Activated CD8-positive, alpha-beta memory T cell treated with anti-CD3 and anti-CD28 coated beads, Interleukin-2, amount 50 U/mL, for 24 hours (primary cell): ENCODE measurements around the gene PXDN.
"Not testable (repeated sequence)": the region's sequence is repeated elsewhere in the genome, so short reads cannot be mapped to it uniquely, and the experiment has no call there.

ENCODE experiments used
- DNase-seq: peaks from one replicate; pipeline ENCODE4 v3.0.0-alpha.2; 2020; ENCODE audit errors: extremely low read depth

PXDN gene

GRCh38 chr2:1705557-1706076 is 38.7 kb downstream of the PXDN start:
- no peak for DNase-seq

GRCh38 chr2:1704631-1705556 is 39.4 kb downstream of the PXDN start:
- no peak for DNase-seq

DNA sequence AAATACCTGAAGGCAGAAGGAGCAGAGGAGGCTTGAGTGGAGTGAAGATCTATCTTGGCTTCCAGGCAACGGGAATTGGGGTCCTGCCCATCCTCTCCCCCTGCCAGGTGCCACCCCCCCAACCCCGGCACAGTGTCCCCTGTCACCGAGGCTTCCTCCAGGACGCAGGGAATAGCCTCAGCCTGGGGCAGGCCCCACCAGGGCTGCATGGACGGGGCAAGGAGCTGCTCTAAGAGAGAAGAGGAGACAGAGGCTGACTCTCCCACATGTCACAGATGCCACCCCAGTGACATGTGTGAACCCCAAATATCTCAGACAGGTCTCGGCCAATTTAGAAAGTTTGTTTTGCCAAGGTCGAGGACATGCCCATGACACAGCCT is 42.1 kb downstream of the PXDN start:
- DNase-seq: no peak

DNA sequence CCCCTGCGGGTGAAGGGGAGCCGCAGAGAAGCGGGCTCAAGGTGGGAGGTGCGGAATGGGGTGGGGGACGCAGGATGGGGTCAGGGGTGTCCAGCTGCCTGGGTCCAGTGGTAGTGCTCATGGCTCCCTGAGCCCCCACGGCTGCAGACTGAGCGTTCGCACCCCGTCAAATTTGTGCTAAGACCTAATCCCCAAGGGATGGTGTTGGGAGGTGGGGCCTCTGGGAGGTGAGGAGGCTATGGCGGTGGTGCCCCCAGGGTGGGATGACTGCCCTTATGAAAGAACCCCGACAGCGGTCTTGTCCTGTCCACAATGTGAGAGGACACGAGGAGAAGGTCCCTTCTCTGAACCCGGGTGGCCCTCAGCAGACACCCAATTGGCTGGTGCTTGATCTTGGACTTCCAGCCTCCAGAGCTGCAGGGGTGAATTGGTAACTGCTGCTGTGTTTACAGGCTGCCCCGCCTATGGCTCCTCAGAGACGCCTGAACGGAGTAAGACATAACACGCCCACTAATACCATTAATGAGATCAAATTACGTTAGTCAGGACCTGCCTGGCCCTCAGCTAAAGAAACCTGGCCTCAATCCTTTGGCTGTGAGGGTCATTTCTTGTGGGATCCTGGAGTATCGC is 42.6 kb downstream of the PXDN start:
- DNase-seq: no peak

GRCh38 chr2:1701020-1701419 is 43.3 kb downstream of the PXDN start:
- no peak for DNase-seq

- not testable (repeated sequence) for DNase-seq
These were observed 43.9 kb downstream of the PXDN start for GRCh38 chr2:1700427-1700826.

DNA sequence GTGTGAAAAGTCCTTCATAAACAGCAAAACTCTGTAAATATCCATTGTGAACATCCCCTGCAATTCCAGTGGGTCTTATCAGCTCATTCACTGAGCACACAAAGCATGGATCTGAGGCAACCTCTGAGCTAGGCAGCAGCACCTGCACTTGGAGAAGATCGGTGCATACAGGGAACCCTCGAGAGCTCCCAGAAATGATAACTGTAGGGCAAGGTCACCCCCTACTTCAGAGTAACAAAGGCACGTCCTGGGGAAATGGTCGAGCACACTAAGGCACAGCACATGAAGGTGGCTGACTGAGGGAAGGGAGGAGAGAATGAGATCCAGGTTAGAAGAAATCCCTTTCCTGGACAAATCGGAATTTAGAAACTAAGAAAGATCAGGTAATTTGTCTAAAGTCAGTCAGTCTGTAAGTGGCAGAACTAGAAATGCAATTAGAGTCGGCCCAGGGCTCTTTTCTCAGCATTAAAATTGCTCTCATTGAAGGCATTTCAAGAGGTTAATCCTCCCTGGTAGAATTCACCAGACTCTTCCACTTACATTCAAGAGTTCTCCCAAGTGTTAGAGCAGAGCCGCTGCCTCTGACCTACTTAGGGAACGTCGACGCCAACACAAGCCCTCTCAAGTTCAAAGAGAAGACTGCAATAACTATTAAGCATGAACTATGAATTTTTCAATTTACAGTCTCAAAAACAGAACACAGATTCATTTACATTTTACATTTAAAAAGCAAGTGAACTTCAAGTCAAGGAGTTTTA is 45.9 kb downstream of the PXDN start:
- no peak for DNase-seq

DNA sequence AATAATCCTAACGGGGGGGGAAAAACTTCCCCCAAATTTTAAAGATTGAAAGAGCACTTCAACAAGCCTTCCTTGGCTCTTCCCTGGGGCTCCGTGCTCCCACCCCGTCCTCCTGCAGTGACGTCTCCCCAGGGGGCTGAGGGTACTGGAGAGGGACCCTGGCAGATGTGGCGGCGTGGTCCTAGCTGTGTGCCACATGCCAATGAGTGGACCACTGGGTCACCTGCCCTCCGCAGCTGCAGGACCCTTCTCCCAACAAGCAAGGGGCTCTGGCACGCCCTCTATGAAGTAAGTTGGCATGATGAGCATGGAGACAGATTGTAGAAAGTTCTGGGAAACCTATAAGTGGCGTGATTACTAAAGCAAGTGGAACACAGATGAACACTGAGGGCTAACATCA is 46.7 kb downstream of the PXDN start:
- no peak for DNase-seq

GRCh38 chr2:1696472-1696871 is 47.8 kb downstream of the PXDN start:
- DNase-seq: no peak

GRCh38 chr2:1694371-1695271 is 49.7 kb downstream of the PXDN start:
- DNase-seq: no peak

DNA sequence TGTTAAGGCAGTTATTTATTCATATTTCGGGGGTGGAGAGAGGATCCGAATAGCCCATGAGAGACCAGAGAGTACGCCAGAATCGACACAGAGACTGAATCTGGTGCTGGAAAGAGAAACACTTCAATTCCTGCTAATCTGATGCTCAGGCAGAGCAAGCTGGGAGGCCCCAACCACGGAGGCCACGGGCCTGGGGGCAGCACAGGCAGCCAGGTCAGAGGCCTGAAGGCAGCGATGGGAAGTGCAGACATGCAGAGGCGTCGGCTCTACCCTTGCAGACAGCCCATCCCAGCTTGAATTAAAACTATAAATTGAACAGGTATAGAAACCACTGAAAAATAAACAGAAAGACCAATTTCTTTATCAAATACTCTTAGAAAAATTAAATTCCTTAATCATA is 50.6 kb downstream of the PXDN start:
- DNase-seq: no peak

GRCh38 chr2:1692342-1692741 is 52.0 kb downstream of the PXDN start:
- DNase-seq: no peak

DNA sequence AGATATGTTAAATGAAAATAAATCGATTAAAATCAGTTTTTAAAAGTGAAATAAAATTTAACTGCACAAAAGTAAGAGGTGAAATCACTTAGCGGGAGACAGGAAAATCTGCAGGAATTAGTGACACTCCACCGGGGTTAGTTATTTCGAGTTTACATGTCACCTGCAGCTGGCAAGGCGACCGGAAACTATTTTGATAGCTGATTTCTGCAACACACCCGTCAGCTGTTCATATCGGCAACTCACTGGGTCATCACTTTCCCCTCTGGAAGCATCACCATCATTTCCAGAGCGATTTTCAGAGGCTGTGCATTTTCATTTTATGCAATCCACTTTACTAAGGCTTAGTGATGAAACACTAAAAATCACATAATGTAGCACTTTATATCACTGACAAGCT is 52.9 kb downstream of the PXDN start:
- DNase-seq: no peak

DNA sequence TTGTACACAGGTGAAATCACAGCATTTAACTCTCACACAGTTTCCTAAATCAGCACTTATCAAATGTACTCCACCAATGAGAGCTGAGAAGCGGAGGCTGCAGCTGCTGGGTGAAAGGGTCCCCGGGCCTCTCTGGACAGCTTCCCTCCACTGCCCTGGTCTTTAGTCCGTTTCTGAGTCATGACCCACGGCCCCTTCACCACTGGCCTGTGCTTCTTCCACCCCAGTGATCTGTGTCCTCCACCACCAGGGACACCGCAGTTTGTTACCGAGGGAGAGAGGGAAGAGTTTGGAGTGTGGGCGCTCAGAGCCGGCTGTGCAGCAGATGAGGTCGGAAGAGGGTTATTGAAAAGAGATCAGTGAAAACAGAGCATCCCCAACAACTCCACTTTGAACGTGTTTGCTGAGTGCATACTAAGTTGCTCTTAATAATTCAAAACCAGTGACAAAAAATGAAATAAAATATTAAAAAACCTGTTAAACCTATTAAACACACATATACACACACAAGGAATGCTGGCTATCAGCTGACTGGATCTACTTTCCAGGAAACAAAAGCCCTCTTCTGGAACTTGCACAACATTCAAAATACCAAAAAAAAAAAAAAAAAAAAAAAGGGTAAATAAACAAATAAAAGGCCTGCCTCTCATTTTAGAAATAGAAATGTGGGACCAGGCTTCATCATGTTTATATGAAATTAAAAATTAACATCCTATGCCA is 54.1 kb downstream of the PXDN start:
- DNase-seq: no peak

- no peak for DNase-seq
These were observed 55.5 kb downstream of the PXDN start for GRCh38 chr2:1688859-1689258.

DNA sequence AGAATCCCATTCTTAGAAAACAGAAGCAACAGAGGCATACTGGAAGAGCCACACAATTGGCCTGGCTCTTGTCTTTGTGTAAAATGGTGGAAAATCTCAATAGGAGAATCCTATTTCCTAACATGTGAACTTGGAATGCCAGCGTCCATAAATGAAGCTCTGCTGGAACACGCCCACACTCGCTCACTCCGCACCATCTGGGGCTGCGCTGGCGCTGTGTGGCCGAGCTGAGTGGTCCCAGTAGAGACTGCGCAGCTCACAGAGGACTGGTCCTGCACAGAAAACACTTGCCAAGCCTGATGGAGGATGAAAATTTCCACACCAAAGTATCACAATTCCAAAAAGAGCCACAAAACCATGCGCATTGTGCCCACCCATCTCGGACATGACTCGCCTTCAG is 56.2 kb downstream of the PXDN start:
- no peak for DNase-seq

- no peak for DNase-seq
These were observed 57.1 kb downstream of the PXDN start for GRCh38 chr2:1687254-1687653.

- DNase-seq: no peak
These were observed 57.6 kb downstream of the PXDN start for GRCh38 chr2:1686784-1687105.

DNA sequence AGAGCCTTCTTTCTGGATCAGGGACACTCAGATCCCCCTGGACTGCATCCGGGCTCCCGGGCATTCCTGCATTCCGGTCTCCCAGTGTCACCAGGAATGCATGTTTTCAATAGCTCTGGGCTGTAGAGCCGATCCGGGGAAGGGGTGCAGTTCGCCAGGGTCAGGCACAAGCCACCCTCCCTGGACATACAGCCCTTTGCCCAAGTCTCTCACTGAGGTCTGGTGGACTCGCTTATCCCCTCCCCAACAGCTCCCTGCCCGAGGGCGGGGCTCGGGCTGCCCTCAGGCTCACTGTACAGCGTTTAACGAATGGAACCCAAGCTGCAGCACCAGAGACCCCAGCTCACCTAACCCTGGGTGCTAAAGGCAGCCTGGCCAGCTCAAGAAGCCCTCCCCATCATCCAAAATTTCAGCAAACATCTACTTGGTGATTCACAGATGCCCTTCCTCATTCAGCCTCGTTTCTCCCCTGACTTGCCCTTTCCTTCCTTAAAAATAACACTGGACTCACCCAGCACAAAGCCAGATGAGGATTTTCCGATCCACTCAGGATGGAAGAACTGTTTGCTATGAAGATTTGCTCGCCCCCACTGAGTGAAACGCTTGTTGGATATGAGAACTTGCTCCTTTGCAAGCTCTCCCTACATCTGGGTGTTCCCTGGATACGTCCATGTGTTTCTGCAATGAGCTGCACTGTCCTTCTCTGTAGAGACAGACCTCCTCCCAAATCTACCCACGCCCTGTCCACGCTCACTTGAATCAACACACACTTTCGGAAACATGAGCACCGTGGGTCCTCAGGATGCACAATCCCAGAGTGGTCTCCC is 58.1 kb downstream of the PXDN start:
- DNase-seq: no peak
